Urothelium cell line (cell line): ENCODE measurements around the gene CFAP126.
"Not testable (repeated sequence)": the region's sequence is repeated elsewhere in the genome, so short reads cannot be mapped to it uniquely, and the experiment has no call there.

Source experiments
- DNase-seq: peaks from one replicate; pipeline ENCODE4 v3.0.0; 2011; ENCODE audit warnings: low spot score, mixed read lengths
- FAIRE-seq: peaks from 2 replicates; lab custom pipeline; 2011; peaks lifted over from hg19 to GRCh38; lab: Jason Lieb, UNC

Gene CFAP126

GRCh38 chr1:161382214-161383019, 14.7 kb upstream of the CFAP126 start:
- DNase-seq (peak; percentile 47), FAIRE-seq (peak; percentile 74)

DNA sequence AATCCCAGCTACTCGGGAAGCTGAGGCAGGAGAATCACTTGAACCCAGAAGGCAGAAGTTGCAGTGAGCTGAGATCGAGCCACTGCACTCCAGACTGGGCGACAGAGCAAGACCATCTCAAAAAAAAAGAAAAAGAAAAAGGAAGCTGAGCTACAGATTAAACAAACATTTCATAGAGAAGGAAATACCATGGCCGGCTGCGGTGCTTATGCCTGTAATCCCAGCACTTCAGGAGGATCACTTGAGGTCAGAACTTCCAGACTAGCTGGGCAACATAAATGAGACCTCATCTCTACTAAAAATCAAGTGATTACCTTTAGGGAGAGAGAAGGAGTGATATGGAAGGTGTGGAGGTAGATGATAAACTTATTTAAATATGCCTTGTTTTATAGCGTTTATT, 14.0 kb upstream of the CFAP126 start:
- DNase-seq, result no peak
- no peak for FAIRE-seq

DNA sequence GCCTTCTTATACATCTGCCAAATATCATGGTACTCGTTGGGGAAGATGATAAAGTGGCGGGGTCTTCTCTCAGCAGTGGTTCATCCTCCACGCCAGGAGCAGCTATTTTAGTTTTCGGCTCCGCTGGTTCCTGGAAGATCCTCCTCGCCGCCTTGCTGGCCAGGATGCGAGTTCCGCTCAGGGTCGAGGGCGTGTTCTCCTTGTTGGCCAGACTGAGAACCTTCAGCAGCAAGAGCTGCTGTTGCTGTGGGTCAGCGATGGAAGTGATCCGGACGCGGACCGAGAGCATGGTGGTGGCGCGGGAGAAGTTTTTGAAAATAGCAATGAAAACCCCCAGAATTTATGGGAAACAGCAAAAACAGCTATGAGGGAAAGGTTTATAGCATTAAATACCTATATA, 11.4 kb upstream of the CFAP126 start:
- FAIRE-seq (no peak), DNase-seq (no peak)

DNA sequence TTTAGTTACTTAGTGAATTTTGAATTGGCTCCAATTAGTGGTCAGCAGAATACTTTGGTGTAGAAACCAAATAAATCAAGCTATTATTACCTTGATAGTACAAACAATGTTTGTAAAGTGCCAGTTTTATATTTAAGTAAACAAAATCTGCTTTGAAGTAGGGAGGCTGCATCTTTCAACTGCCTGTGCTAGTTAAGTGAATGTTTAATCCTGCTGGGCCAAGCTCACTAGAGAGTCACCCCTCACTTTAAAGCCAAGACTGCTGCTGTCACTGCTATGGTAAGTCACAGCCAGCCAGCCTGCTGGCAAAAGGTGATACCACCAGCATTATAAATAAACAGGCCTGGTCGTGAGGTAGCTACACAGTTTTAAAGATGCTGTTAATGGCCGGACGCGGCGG, 10.3 kb upstream of the CFAP126 start:
- FAIRE-seq, result no peak
- no peak for DNase-seq

DNA sequence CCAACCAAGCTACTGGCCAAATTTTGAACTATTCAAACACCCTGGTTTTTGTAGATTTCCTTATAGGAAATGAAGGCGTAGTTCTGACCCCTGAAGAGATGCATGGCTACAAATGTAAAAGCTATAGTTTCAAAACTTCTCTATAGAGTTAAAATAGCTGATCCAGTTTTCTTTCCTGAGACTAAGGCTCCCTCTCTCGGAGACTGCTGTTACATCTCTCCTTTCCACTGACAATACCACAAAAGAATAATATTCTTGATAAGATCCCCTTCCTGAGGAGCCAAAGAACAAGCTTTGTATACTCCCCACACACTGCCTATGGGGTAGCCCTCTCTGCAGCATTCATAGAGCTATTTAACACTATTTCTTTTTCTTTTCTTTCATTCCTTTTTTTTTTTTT, 6.7 kb upstream of the CFAP126 start:
- FAIRE-seq, result no peak
- DNase-seq, result no peak

DNA sequence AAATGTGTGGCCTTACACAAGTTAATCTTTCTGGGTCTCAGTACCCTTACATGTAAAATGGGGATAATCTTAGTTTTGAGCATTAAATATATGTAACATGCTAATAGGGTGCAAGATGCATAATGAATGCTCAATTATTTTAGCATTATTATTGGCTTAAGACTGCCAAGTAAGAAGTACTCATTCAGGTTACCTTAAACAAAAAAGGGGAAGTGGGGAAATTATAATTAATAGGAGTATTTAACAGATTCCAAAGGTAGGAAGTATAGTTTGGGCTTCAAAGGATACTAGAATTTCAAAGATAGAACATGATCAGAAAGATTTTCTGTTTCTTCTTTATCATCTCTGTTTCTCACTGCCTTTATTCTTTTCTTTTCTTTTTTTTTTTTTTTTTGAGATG, 5.8 kb upstream of the CFAP126 start:
- no peak for FAIRE-seq

GRCh38 chr1:161365207-161365606, 2.5 kb downstream of the CFAP126 start:
- no peak for DNase-seq
- FAIRE-seq, result no peak

More for the DNA sequence above, 5.8 kb upstream of the CFAP126 start:
- no peak for DNase-seq

- no peak for DNase-seq
- FAIRE-seq, result no peak
These were observed 3.3 kb downstream of the CFAP126 start for GRCh38 chr1:161364332-161364731.

DNA sequence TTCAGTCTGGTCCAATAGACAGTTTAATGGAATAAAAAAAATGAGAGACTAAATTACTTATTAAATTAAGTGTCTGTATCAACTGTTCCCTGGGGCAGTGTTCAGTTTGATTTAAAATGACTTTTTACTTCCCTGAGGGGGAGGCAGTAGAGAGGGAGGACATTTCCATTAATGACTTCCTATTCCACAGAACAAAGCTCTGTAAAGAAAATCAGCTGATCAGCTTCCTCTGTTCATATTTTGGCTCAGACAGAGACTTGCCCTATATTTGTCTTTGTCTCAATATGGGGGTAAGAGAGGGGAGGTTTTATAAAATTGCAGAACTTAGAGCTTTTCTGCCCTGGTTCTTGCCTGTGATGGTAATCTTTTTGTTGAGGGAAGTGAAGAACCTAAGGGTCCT, 8.4 kb downstream of the CFAP126 start:
- DNase-seq, result no peak
- no peak for FAIRE-seq

DNA sequence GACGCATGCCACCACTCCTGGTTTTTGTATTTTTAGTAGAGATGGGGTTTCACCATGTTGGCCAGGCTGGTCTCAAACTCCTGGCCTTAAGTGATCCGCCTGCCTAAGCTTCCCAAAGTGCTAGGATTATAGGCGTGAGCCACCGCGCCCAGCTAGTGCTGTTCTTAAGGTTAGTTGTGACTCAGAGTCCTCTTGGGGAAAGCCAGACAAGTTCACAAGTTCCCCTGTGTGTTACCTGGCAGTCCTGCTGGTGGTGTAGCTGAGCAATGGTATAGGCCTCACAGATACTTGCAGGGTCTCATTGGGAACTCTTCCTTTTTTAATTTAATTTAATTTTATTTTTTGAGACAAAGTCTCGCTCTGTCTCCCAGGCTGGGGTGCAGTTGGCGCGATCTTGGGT, 10.6 kb downstream of the CFAP126 start:
- no peak for DNase-seq
- no peak for FAIRE-seq

GRCh38 chr1:161351482-161351881, 16.2 kb downstream of the CFAP126 start:
- DNase-seq, result no peak

GRCh38 chr1:161350671-161351070, 17.0 kb downstream of the CFAP126 start:
- DNase-seq (no peak), FAIRE-seq (no peak)

More at GRCh38 chr1:161351482-161351881, 16.2 kb downstream of the CFAP126 start:
- no peak for FAIRE-seq

- DNase-seq (no peak), FAIRE-seq (no peak)
These were observed 24.9 kb downstream of the CFAP126 start for GRCh38 chr1:161342821-161343220.

- FAIRE-seq, result no peak
These were observed 25.5 kb downstream of the CFAP126 start for GRCh38 chr1:161342177-161342576.

DNA sequence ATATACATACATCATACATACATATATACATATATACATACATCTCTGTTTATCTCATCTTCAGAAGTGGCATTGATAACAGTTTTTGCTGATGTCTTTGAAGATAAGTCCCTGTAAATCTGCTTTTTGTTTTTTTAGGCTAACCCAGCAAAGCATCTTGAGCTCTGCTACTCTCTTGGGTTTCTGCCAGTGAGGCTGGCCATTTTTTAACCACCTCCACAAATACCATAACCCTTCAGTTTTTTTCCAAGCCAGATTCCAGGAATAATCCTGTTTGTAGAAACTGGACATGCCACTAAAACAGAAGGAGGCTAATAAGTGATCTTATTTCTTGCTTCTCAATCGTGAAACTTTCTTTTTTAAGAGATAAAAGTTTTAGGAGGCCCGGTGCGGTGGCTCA, 31.9 kb downstream of the CFAP126 start:
- FAIRE-seq, result no peak
- DNase-seq, result no peak

More at GRCh38 chr1:161342177-161342576, 25.5 kb downstream of the CFAP126 start:
- DNase-seq, result no peak

- FAIRE-seq, result no peak
- no peak for DNase-seq
These were observed 34.5 kb downstream of the CFAP126 start for GRCh38 chr1:161333166-161333565.

- DNase-seq (no peak), FAIRE-seq (no peak)
These were observed 37.3 kb downstream of the CFAP126 start for GRCh38 chr1:161330346-161330745.

- DNase-seq (no peak), FAIRE-seq (no peak)
These were observed 43.7 kb downstream of the CFAP126 start for GRCh38 chr1:161324020-161324419.

DNA sequence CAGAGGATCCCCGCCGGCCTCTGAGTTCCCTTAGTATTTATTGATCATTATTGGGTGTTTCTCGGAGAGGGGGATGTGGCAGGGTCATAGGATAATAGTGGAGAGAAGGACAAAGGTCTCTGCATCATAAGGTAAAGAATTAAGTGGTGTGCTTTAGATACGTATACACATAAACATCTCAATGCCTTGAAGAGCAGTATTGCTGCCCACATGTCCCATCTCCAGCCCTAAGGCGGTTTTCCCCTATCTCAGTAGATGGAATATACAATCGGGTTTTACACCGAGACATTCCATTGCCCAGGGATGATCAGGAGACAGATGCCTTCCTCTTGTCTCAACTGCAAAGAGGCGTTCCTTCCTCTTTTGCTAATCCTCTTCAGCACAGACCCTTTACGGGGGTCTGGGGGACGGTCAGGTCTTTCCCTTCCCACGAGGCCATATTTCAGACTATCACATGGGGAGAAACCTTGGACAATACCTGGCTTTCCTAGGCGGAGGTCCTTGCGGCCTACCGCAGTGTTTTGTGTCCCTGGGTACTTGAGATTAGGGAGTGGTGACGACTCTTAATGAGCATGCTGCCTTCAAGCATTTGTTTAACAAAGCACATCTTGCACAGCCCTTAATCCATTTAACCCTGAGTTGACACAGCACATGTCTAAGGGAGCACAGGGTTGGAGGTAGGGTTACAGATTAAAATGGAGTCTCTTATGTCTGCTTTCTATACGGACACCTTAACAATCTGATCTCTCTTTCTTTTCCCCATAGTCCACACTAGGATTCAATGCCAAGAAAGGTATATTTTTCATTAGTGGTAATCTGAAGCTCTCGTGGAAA, 51.6 kb downstream of the CFAP126 start:
- not testable (repeated sequence) for DNase-seq, FAIRE-seq
